ENCODE data around the gene OR56B1. TPM values are rescaled to one million over a fixed set of nuclear protein-coding genes. Genes with fewer than 3 reads are reported as not detected.
A peak's percentile ranks its signal among the peaks of the same experiment; 100 is the strongest.
"Not testable (repeated sequence)": the region's sequence is repeated elsewhere in the genome, so short reads cannot be mapped to it uniquely, and the experiment has no call there.

Gene OR56B1
- total RNA-seq, 2 experiments from 2014 or later: 0.06 TPM; not detected in 1

GRCh38 chr11:5689551-5689983 lies 46.7 kb upstream of the OR56B1 start, which contains the start of gene TRIM22:
Gene TRIM22 (plus strand): TSS chr11:5689790. CDS start chr11:5696233, 6,443 bp downstream.
- peak within 1 kb of the TSS; percentile 85 for H3K4me2 ChIP-seq (ENCODE audit: low read length)
- intact Hi-C loops (cut with micrococcal nuclease; ENCODE audit: unreplicated experiment): loop anchor here (10.0 kb wide), 1 partner anchor 545 kb away; the partner anchor contains the start of genes CNGA4 and FHIP1B
- peak; percentile 86 for DNase-seq (ENCODE audit: low spot score)
- H3K9me3 ChIP-seq (ENCODE audit: low read length): no peaks in the 10 kb centered on the region
- BruUV-seq (replicated peaks): no TSS peak
- H3K9me2 ChIP-seq (ENCODE audit: insufficient read depth, low read length): no peaks in the 10 kb centered on the region
- peak within 1 kb of the TSS; percentile 89 for H3K27ac ChIP-seq (ENCODE audit: low read depth, low read length, poor library complexity, severe bottlenecking)
- H3K79me2 ChIP-seq (ENCODE audit: insufficient read depth, low read depth, low read length): peaks cover 26% of the 10 kb centered on the region; the same call in 1 of the 2 replicates
- TF ChIP-seq EZH2phosphoT487 (IDR thresholded peaks at IDR 0.05; ENCODE audit: borderline replicate concordance, low read depth, low read length): no peak
- TF ChIP-seq, protein P1, sequence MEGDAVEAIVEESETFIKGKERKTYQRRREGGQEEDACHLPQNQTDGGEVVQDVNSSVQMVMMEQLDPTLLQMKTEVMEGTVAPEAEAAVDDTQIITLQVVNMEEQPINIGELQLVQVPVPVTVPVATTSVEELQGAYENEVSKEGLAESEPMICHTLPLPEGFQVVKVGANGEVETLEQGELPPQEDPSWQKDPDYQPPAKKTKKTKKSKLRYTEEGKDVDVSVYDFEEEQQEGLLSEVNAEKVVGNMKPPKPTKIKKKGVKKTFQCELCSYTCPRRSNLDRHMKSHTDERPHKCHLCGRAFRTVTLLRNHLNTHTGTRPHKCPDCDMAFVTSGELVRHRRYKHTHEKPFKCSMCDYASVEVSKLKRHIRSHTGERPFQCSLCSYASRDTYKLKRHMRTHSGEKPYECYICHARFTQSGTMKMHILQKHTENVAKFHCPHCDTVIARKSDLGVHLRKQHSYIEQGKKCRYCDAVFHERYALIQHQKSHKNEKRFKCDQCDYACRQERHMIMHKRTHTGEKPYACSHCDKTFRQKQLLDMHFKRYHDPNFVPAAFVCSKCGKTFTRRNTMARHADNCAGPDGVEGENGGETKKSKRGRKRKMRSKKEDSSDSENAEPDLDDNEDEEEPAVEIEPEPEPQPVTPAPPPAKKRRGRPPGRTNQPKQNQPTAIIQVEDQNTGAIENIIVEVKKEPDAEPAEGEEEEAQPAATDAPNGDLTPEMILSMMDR (conservative IDR thresholded peaks at IDR 0.05; ENCODE audit: low read length): no peak
- H3K36me3 ChIP-seq (ENCODE audit: insufficient read depth, low read length): peaks cover 3% of the 10 kb centered on the region; the same call in 1 of the 2 replicates
- H4K20me1 ChIP-seq (ENCODE audit: insufficient read depth, low read length): no peaks in the 10 kb centered on the region
- ChIA-PET POLR2A (interaction anchor here (0.6 to 4.9 kb wide), 7 partner anchors 11 to 1747 kb away, joined by 3 to 26 read pairs (median 6); partner anchors contain the start of gene TRIM34), CTCF (ENCODE audit: unreplicated experiment) (no interaction called here)
- H2AFZ ChIP-seq (ENCODE audit: low read length): peak within 1 kb of the TSS; percentile 73
- H3K4me1 ChIP-seq (ENCODE audit: insufficient read depth, low read length, poor library complexity, severe bottlenecking): peaks cover 23% of the 10 kb centered on the region
- H3K4me3 ChIP-seq (ENCODE audit: low read depth, low read length, poor library complexity, severe bottlenecking): peak within 1 kb of the TSS; percentile 72

DNA sequence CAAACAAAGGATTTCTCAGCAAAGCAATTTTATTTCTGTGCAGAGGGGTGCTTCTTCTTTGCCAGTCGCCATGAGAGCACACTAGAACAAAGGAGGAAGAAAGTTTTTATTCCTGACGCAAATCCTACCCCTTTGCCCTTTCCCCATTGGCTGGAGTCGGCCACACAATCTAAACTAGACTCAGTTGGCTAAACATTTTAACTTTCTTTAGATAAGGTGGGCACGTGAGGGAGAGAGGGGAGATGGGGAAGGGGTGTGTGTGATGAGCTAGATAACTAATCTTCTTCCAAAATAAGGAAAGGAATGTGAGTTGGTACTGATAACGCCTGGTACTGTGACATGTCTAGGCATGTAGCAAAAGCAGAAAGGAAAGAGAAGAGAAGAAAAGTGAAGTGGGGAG lies 46.0 kb upstream of the OR56B1 start:
- CTCF ChIA-PET (ENCODE audit: unreplicated experiment): no interaction called here
- peaks cover 3% of the 10 kb centered on the region; the same call in 1 of the 2 replicates for H3K36me3 ChIP-seq (ENCODE audit: insufficient read depth, low read length)
- POLR2A ChIA-PET: interaction anchor here (1.1 to 4.9 kb wide), 5 partner anchors 11 to 66 kb away, joined by 3 to 26 read pairs (median 6); partner anchors contain the start of gene TRIM34
- H3K9me2 ChIP-seq (ENCODE audit: insufficient read depth, low read length): no peaks in the 10 kb centered on the region
- no peak for DNase-seq (ENCODE audit: low spot score)
- peak overlapping the region; percentile 85 for H3K4me2 ChIP-seq (ENCODE audit: low read length)
- H3K79me2 ChIP-seq (ENCODE audit: insufficient read depth, low read depth, low read length): peaks cover 26% of the 10 kb centered on the region; the same call in 1 of the 2 replicates
- peaks cover 21% of the 10 kb centered on the region for H3K4me1 ChIP-seq (ENCODE audit: insufficient read depth, low read length, poor library complexity, severe bottlenecking)
- BruUV-seq (replicated peaks): no TSS peak
- no peaks in the 10 kb centered on the region for H4K20me1 ChIP-seq (ENCODE audit: insufficient read depth, low read length)
- H3K9me3 ChIP-seq (ENCODE audit: low read length): no peaks in the 10 kb centered on the region
- H2AFZ ChIP-seq (ENCODE audit: low read length): peak overlapping the region; percentile 73; the same call in 1 of the 2 replicates
- peak overlapping the region; percentile 89 for H3K27ac ChIP-seq (ENCODE audit: low read depth, low read length, poor library complexity, severe bottlenecking)
- intact Hi-C loops (cut with micrococcal nuclease; ENCODE audit: unreplicated experiment): no loop called here
- TF ChIP-seq EZH2phosphoT487 (IDR thresholded peaks at IDR 0.05; ENCODE audit: borderline replicate concordance, low read depth, low read length): no peak
- TF ChIP-seq, protein P1 (conservative IDR thresholded peaks at IDR 0.05; ENCODE audit: low read length): no peak
- H3K4me3 ChIP-seq (ENCODE audit: low read depth, low read length, poor library complexity, severe bottlenecking): peak overlapping the region; percentile 72

GRCh38 chr11:5690736-5691135 lies 45.5 kb upstream of the OR56B1 start:
- CTCF ChIA-PET (ENCODE audit: unreplicated experiment): no interaction called here
- peak overlapping the region; percentile 73; the same call in 1 of the 2 replicates for H2AFZ ChIP-seq (ENCODE audit: low read length)
- H4K20me1 ChIP-seq (ENCODE audit: insufficient read depth, low read length): no peaks in the 10 kb centered on the region
- no TSS peak for BruUV-seq (replicated peaks)
- H3K36me3 ChIP-seq (ENCODE audit: insufficient read depth, low read length): peaks cover 5% of the 10 kb centered on the region; the same call in 1 of the 2 replicates
- H3K4me3 ChIP-seq (ENCODE audit: low read depth, low read length, poor library complexity, severe bottlenecking): peak overlapping the region; percentile 72
- peaks cover 19% of the 10 kb centered on the region for H3K4me1 ChIP-seq (ENCODE audit: insufficient read depth, low read length, poor library complexity, severe bottlenecking)
- peak overlapping the region; percentile 89 for H3K27ac ChIP-seq (ENCODE audit: low read depth, low read length, poor library complexity, severe bottlenecking)
- peaks cover 26% of the 10 kb centered on the region; the same call in 1 of the 2 replicates for H3K79me2 ChIP-seq (ENCODE audit: insufficient read depth, low read depth, low read length)
- H3K4me2 ChIP-seq (ENCODE audit: low read length): peak overlapping the region; percentile 85
- POLR2A ChIA-PET: interaction anchor here (1.2 to 4.9 kb wide), 4 partner anchors 10 to 66 kb away, joined by 6 to 26 read pairs (median 6); partner anchors contain the start of gene TRIM34
- no peaks in the 10 kb centered on the region for H3K9me2 ChIP-seq (ENCODE audit: insufficient read depth, low read length)
- peak; percentile 24 for DNase-seq (ENCODE audit: low spot score)
- intact Hi-C loops (cut with micrococcal nuclease; ENCODE audit: unreplicated experiment): no loop called here
- no peaks in the 10 kb centered on the region for H3K9me3 ChIP-seq (ENCODE audit: low read length)
- TF ChIP-seq, protein P1 (conservative IDR thresholded peaks at IDR 0.05; ENCODE audit: low read length): no peak
- no peak for TF ChIP-seq EZH2phosphoT487 (IDR thresholded peaks at IDR 0.05; ENCODE audit: borderline replicate concordance, low read depth, low read length)

GRCh38 chr11:5691238-5691963 lies 44.8 kb upstream of the OR56B1 start:
- CTCF ChIA-PET (ENCODE audit: unreplicated experiment); DNase-seq (ENCODE audit: low spot score); BruUV-seq (replicated peaks); intact Hi-C loops (cut with micrococcal nuclease; ENCODE audit: unreplicated experiment); H4K20me1 ChIP-seq (ENCODE audit: insufficient read depth, low read length); H3K9me2 ChIP-seq (ENCODE audit: insufficient read depth, low read length); H3K9me3 ChIP-seq (ENCODE audit: low read length): not testable (repeated sequence)
- H3K4me2 ChIP-seq (ENCODE audit: low read length): peak overlapping the region; percentile 85
- H3K4me3 ChIP-seq (ENCODE audit: low read depth, low read length, poor library complexity, severe bottlenecking): peak overlapping the region; percentile 72
- H2AFZ ChIP-seq (ENCODE audit: low read length): peak overlapping the region; percentile 73; the same call in 1 of the 2 replicates
- peaks cover 12% of the 10 kb centered on the region; the same call in 1 of the 2 replicates for H3K36me3 ChIP-seq (ENCODE audit: insufficient read depth, low read length)
- peaks cover 26% of the 10 kb centered on the region; the same call in 1 of the 2 replicates for H3K79me2 ChIP-seq (ENCODE audit: insufficient read depth, low read depth, low read length)
- H3K27ac ChIP-seq (ENCODE audit: low read depth, low read length, poor library complexity, severe bottlenecking): peak overlapping the region; percentile 89
- peaks cover 19% of the 10 kb centered on the region for H3K4me1 ChIP-seq (ENCODE audit: insufficient read depth, low read length, poor library complexity, severe bottlenecking)
- POLR2A ChIA-PET: interaction anchor here (0.8 to 4.9 kb wide), 3 partner anchors 9 to 70 kb away, joined by 3 to 26 read pairs (median 6); no protein-coding TSS in a partner anchor

Measured in OCI-LY7 (cell line).